Astrocyte of the hippocampus (primary cell): ENCODE data around the gene KRT23.

ENCODE experiments used
- DNase-seq: peaks from one replicate; pipeline ENCODE4 v3.0.0; 2011; ENCODE audit warnings: low read depth, low spot score

Gene KRT23, protein sequence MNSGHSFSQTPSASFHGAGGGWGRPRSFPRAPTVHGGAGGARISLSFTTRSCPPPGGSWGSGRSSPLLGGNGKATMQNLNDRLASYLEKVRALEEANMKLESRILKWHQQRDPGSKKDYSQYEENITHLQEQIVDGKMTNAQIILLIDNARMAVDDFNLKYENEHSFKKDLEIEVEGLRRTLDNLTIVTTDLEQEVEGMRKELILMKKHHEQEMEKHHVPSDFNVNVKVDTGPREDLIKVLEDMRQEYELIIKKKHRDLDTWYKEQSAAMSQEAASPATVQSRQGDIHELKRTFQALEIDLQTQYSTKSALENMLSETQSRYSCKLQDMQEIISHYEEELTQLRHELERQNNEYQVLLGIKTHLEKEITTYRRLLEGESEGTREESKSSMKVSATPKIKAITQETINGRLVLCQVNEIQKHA

GRCh38 chr17:40937384-40937819 lies at the start of gene KRT23:
Gene KRT23 (minus strand): TSS chr17:40937646. CDS start chr17:40936603, 1,043 bp downstream.
- peak; percentile 77 for DNase-seq

- DNase-seq = no peak
These were observed 49.5 kb upstream of the KRT23 start for GRCh38 chr17:40986920-40987319.

GRCh38 chr17:40984226-40984625 lies 46.8 kb upstream of the KRT23 start, which contains the start of gene KRT40:
Gene KRT40 (minus strand): TSS chr17:40984326. CDS start chr17:40984273, 53 bp downstream.
- DNase-seq = no peak

DNA sequence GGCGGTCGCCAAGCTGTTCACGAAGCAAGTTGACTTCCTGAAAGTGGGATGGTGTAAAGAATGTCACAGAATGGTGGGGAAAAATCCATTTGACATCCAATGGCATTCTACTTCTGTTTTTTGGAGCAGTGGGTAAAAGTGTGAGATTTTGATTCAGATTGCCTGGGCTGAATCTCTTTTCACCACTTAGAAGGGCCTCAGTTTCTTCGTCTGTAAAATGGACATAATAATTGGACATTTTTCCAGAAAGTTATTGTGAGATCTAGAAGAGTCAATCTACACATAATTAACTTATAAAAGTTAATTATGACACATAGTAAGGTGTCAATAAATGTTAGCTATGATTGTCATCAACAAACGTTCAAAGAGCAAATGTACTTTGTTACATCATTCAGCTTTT lies 43.7 kb upstream of the KRT23 start:
- no peak for DNase-seq

GRCh38 chr17:40980596-40980995 lies 43.1 kb upstream of the KRT23 start:
- DNase-seq = peak; percentile 20

GRCh38 chr17:40980117-40980516 lies 42.7 kb upstream of the KRT23 start:
- DNase-seq = no peak

GRCh38 chr17:40978575-40979151 lies 41.2 kb upstream of the KRT23 start:
- DNase-seq = no peak

GRCh38 chr17:40975516-40975915 lies 38.1 kb upstream of the KRT23 start:
- DNase-seq = no peak

DNA sequence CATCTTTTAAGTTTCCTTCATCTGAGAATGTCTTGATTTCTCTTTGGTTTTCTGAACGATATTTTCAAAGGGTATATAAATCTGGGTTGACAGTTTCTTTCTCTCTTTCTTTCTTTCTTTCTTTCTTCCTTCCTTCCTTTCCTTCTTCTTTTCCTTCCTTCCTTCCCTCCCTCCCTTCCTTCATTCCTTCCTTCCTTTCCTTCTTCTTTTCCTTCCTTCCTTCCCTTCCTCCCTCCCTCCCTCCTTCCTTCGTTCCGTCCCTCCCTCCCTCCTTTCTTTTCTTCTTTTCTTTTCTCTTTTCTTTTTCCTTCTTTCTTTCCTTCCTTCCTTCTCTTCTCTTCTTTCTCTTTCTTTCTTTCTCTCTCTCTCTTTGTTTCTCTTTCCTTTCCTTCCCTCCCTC lies 36.9 kb upstream of the KRT23 start:
- no peak for DNase-seq

DNA sequence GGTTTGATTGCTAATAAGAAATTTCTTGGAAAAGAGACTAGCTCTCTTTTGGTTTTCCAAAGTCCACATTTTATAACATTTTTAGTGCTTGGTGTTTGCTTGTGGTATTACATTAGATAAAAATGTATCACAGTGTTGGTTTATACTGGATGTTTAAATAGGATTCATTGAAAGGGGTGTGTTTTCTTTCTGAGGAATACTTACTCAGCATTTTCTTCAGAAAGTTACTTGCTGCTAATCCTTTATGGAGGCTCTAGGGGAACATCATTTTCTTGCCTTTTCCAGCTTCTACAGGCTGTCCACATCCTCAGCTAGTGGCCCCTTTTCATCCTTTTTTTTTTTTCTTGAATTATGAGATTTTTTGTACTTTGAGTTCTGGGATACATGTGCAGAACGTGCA lies 30.1 kb upstream of the KRT23 start:
- DNase-seq = no peak

DNA sequence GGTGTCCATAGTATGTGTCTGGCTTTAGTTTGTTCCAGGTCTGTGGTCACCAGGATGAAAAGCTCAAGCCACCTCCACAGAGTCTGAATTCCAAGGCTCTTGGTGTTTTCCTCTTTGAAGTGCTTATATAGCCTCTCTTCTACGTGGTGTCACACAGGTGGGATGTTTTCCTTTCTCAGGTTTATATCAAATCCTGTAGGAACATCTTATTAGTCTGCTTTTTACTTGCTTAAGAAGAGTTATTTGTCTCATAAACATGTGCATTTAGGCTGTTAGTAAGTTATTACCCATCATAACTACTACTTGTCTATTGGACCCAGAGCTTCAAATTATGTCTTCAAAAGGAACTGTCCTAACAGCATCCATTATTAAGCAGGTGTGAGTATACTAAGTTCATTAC lies 29.4 kb upstream of the KRT23 start, which contains the start of gene KRT39:
KRT39 (minus strand) TSS at position 101 of the 400 bp plus-strand sequence; CDS start at position 9, 92 bp downstream.
- no peak for DNase-seq

DNA sequence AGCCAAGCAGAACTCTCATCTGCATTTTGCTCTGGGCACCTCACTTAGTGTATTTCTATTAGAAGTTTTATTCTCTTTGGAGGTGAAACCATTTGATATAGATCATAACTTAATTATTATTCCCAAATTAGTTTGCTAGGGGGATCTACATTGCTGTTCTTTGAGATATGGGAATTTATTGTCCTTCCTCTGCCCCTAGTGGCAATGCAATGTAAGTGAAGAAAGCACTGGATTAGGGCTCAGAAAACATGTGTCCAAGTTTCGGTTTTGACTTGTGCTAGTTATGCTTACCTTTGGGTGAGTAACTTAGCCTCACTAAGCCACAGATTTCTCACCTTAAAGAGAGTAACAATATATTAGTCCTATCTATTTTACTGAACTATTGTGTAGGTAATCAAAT lies 26.4 kb upstream of the KRT23 start:
- no peak for DNase-seq

- DNase-seq = no peak
These were observed 24.7 kb upstream of the KRT23 start for GRCh38 chr17:40962059-40962561.

DNA sequence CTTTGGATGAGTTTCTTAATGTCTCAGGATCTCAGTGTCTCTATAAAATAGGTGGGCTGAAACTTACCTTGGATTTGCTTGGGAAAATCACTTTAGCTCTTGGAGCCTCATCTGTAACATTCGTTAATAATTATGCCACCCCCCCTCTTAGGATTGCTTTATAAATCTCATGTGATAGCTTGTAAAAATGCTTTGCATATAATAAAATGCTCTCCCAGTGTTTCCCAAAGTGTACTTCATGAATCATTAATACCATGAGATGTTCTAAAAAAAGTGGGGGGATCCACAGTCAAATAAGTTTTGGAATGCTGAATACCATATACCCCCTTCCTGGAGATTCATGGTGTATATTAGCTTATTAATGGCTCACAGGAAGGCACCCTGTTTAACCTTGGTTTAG lies 24.1 kb upstream of the KRT23 start:
- no peak for DNase-seq

DNA sequence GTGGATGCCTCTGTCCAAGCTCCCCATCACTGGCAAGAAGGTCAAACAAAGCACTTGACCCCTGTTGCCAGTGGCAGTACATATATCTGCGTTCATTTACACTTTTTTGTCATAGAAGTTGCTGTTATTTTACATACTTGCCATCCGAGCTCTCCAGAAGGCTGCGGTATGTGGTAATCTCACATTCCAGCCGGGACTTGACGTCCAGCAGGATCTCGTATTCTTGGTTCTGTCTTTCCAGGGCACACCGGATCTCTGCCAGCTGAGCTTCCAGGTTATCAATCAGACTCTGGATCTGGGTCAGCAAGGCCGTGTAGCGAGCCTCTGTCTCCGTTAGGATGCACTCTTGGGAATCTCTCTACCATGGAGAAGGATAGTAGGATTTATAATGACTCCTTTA lies 22.7 kb upstream of the KRT23 start:
- DNase-seq = no peak

GRCh38 chr17:40958086-40958953 lies 20.9 kb upstream of the KRT23 start:
- DNase-seq = no peak

- DNase-seq = peak; percentile 70
These were observed 19.2 kb upstream of the KRT23 start for GRCh38 chr17:40956401-40957254.

GRCh38 chr17:40953881-40954280 lies 16.4 kb upstream of the KRT23 start:
- peak; percentile 41 for DNase-seq

GRCh38 chr17:40952661-40953060 lies 15.2 kb upstream of the KRT23 start:
- peak; percentile 75 for DNase-seq

GRCh38 chr17:40952154-40952553 lies 14.7 kb upstream of the KRT23 start:
- DNase-seq = no peak
